Measurements from ENCODE around the gene DDIT4. TPM values are rescaled to one million over a fixed set of nuclear protein-coding genes. Genes with fewer than 3 reads are reported as not detected.
A peak's percentile ranks its signal among the peaks of the same experiment; 100 is the strongest.

DDIT4 gene
- total and polyA plus RNA-seq, 9 of the 15 experiments (the other 6 are each of a cell fraction or from before 2014, with no cell fraction given), result 8.2 to 675 (median 159) TPM

DNA sequence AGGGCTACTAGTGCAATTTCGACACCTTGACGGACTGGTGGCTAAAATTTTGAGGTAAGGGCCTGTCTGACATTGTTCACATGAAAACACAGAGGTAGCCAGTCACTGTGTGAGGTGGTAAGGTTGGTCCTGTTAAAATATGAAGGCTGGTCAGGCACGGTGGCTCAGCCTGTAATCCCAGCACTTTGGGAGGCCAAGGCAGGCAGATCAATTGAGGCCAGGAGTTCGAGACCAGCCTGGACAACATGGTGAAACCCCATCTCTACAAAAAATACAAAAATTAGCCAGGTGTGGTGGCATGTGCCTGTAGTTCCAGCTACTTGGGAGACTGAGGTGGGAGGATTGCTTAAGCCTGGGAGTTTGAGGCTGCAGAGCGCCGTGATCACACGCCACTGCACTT lies 34.0 kb downstream of the DDIT4 start (continued):
- TF ChIP-seq, protein P1, sequence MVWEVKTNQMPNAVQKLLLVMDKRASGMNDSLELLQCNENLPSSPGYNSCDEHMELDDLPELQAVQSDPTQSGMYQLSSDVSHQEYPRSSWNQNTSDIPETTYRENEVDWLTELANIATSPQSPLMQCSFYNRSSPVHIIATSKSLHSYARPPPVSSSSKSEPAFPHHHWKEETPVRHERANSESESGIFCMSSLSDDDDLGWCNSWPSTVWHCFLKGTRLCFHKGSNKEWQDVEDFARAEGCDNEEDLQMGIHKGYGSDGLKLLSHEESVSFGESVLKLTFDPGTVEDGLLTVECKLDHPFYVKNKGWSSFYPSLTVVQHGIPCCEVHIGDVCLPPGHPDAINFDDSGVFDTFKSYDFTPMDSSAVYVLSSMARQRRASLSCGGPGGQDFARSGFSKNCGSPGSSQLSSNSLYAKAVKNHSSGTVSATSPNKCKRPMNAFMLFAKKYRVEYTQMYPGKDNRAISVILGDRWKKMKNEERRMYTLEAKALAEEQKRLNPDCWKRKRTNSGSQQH (CRISPR knock-in tag; IDR thresholded peaks at IDR 0.05), result peak; percentile 50; the same call in 1 of the 2 replicates
- TF ChIP-seq, protein P2, sequence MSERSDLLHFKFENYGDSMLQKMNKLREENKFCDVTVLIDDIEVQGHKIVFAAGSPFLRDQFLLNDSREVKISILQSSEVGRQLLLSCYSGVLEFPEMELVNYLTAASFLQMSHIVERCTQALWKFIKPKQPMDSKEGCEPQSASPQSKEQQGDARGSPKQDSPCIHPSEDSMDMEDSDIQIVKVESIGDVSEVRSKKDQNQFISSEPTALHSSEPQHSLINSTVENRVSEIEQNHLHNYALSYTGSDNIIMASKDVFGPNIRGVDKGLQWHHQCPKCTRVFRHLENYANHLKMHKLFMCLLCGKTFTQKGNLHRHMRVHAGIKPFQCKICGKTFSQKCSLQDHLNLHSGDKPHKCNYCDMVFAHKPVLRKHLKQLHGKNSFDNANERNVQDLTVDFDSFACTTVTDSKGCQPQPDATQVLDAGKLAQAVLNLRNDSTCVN (CRISPR knock-in tag; IDR thresholded peaks at IDR 0.05), result peak; percentile 58; the same call in 1 of the 2 replicates
- 0 out of 2 replicates have a peak, but pooled peaks have one; percentile 10 for TF ChIP-seq HMG20B (CRISPR knock-in tag; IDR thresholded peaks at IDR 0.05)

DNA sequence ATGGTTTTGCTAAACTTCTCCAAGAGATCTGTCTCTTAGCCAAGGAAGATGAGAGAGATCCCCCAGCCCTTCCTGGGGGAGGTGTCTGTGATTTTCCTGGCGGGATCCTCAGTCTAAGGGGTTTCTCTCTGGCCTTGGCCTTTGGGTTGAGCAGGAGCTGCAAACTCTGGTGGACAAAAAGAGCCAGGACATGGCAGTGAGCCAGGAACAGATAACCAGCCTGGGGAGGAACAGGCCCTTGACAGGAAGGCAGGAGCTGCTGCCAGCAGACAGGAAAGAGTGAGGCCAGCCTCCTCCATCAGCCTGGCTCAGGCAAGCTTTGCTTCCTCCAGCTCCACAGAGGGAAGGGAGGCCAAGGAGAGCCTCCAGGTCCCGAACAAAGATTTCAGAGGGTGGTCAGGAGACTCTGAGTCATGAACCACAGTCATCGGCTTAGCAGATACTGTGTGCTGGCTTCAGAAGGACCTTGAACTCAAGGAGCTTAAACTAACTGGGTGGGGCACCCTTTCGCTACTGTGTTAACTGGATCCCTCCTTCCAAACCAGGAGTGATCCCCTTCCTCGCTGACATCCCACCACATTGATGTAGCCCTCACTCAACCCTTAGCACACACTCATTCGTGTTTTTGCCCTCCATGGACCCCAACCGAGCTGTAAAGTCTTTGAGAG lies 34.7 kb downstream of the DDIT4 start:
- peak overlapping the region; percentile 90 for H2AFZ ChIP-seq (ENCODE audit: low read depth, low read length)
- no peak overlapping the region for H3K4me3 ChIP-seq
- H4K20me1 ChIP-seq (replicated peaks; ENCODE audit: control insufficient read depth, insufficient read depth, low read length), result no peaks in the 10 kb centered on the region
- H3K4me2 ChIP-seq (ENCODE audit: insufficient read depth, low read length), result peak overlapping the region; percentile 73
- intact Hi-C loops (cut with micrococcal nuclease), result loop anchor here (1.0 kb wide), 1 partner anchor 12 kb away; no protein-coding TSS in a partner anchor
- peaks cover 45 to 57% of the 10 kb centered on the region in 2 experiments for H3K4me1 ChIP-seq (replicated peaks in 1 of 2; ENCODE audit: control insufficient read depth in 2 of 2, insufficient read depth in 2 of 2, low read length in 2 of 2)
- ChIA-PET CTCF (ENCODE audit: low intra/inter-chr PET ratio) (no interaction called here), POLR2A (interaction anchor here (0.6 to 10.0 kb wide), 12 partner anchors 11 to 786 kb away, joined by 3 to 199 read pairs (median 4); partner anchors contain the start of gene DDIT4)
- H3K9ac ChIP-seq (ENCODE audit: insufficient read depth in 1 of 2, low read depth in 2 of 2, low read length in 2 of 2), result peak overlapping the region; percentile 69 to 70
- BruUV-seq (replicated peaks), result no TSS peak
- no peaks in the 10 kb centered on the region for H3K9me3 ChIP-seq (replicated peaks; ENCODE audit: control insufficient read depth, insufficient read depth, low read depth, low read length)
- no peaks in the 10 kb centered on the region for H3K27me3 ChIP-seq (ENCODE audit: control insufficient read depth in 2 of 2, insufficient read depth in 2 of 2, low read length in 2 of 2)
- H3K36me3 ChIP-seq (ENCODE audit: control insufficient read depth, insufficient read depth, low read length), result no peaks in the 10 kb centered on the region
- H3K27ac ChIP-seq (ENCODE audit: extremely low read depth, low read depth, low read length), result peak overlapping the region; percentile 87
- in situ Hi-C loops (cut with MboI), result no loop called here
- H3K79me2 ChIP-seq (ENCODE audit: control insufficient read depth, insufficient read depth, low read length), result no peaks in the 10 kb centered on the region
- DNase-seq (ENCODE audit: extremely low read depth in 1 of 4, low spot score in 3 of 4), result peak; percentile 72 to 96 (median 79)
- peak; percentile 82 for ATAC-seq
- FAIRE-seq, result peak; percentile 95
- 16% methylated on average over 7 of the region's 7 CpGs for WGBS (ENCODE audit: insufficient coverage, low coverage, missing lambda C conversion rate)
- H3K9me1 ChIP-seq (ENCODE audit: control insufficient read depth, insufficient read depth, low read length), result no peaks in the 10 kb centered on the region
- 0 out of 2 replicates have a peak, but pooled peaks have one; percentile 35 for TF ChIP-seq MAFG (tag; conservative IDR thresholded peaks at IDR 0.05)
- TF ChIP-seq, protein P3, sequence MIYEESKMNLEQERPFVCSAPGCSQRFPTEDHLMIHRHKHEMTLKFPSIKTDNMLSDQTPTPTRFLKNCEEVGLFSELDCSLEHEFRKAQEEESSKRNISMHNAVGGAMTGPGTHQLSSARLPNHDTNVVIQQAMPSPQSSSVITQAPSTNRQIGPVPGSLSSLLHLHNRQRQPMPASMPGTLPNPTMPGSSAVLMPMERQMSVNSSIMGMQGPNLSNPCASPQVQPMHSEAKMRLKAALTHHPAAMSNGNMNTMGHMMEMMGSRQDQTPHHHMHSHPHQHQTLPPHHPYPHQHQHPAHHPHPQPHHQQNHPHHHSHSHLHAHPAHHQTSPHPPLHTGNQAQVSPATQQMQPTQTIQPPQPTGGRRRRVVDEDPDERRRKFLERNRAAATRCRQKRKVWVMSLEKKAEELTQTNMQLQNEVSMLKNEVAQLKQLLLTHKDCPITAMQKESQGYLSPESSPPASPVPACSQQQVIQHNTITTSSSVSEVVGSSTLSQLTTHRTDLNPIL (CRISPR knock-in tag; IDR thresholded peaks at IDR 0.05), result no peak
- peak; percentile 54 for TF ChIP-seq ZNF134 (CRISPR knock-in tag; conservative IDR thresholded peaks at IDR 0.05)
- no peak for TF ChIP-seq HMG20B (CRISPR knock-in tag; IDR thresholded peaks at IDR 0.05)
- TF ChIP-seq CHD2 (IDR thresholded peaks at IDR 0.05; ENCODE audit: low read depth, low read length), result no peak
- no peak for TF ChIP-seq FOXA3 (CRISPR knock-in tag; conservative IDR thresholded peaks at IDR 0.05 in 1 of 2, IDR thresholded peaks at IDR 0.05 in 1 of 2)
- TF ChIP-seq POLR2B (IDR thresholded peaks at IDR 0.05; ENCODE audit: low read depth, partially characterized antibody), result peak; percentile 68
- TF ChIP-seq TARDBP (IDR thresholded peaks at IDR 0.05), result peak; percentile 39; the same call in 1 of the 2 replicates
- peak; percentile 66; the same call in 1 of the 2 replicates for TF ChIP-seq SP1 (CRISPR knock-in tag; IDR thresholded peaks at IDR 0.05)
- no peak for TF ChIP-seq SNIP1 (IDR thresholded peaks at IDR 0.05; ENCODE audit: low read depth)
- peak; percentile 49 for TF ChIP-seq RAD51 (IDR thresholded peaks at IDR 0.05; ENCODE audit: borderline replicate concordance, low read depth)
- TF ChIP-seq ZC3H11A (IDR thresholded peaks at IDR 0.05; ENCODE audit: low read depth, low read length), result no peak
- no peak for TF ChIP-seq SNRNP70 (optimal IDR thresholded peaks at IDR 0.05; ENCODE audit: low read depth, low read length)
